Neural progenitor cell (in vitro differentiated cells): Measurements from ENCODE around the gene FUT2. TPM values are rescaled to one million over a fixed set of nuclear protein-coding genes. Genes with fewer than 3 reads are reported as not detected.

Source experiments
- DNase-seq: peaks from one replicate; pipeline ENCODE4 v3.0.0-alpha.2; 2016; ENCODE audit warnings: low spot score
- H2AFZ ChIP-seq: fragments of 200-600 bp; sonication (generic); replicated peaks from 2 replicates; pipeline ENCODE4 v1.6.1; 2016; ENCODE audit warnings: antibody characterized with exemption
- H3F3A ChIP-seq: fragments of 200-600 bp; sonication (generic); 2 replicates; pipeline ENCODE4 v1.6.1; 2016; ENCODE audit warnings: antibody characterized with exemption, low read depth
- H3K27ac ChIP-seq: fragments of 200-600 bp; sonication (generic); 2 replicates; pipeline ENCODE4 v1.5.1; 2016; ENCODE audit warnings: mild to moderate bottlenecking
- H3K27me3 ChIP-seq: fragments of 200-600 bp; sonication (generic); 2 replicates; pipeline ENCODE4 v1.6.1; 2016; ENCODE audit warnings: mild to moderate bottlenecking, moderate library complexity
- H3K36me3 ChIP-seq: fragments of 200-600 bp; sonication (generic); 2 replicates; pipeline ENCODE4 v1.5.1; 2016
- H3K4me1 ChIP-seq: fragments of 200-600 bp; sonication (generic); 2 replicates; pipeline ENCODE4 v1.6.1; 2016; ENCODE audit warnings: mixed run types
- H3K4me2 ChIP-seq: fragments of 200-600 bp; sonication (generic); 2 replicates; pipeline ENCODE4 v1.6.1; 2016
- H3K4me3 ChIP-seq: fragments of 200-600 bp; sonication (generic); 2 replicates; pipeline ENCODE4 v1.5.1; 2016
- H3K79me2 ChIP-seq: fragments of 200-600 bp; sonication (generic); 2 replicates; pipeline ENCODE4 v1.6.1; 2016; ENCODE audit warnings: low read depth
- H3K9ac ChIP-seq: fragments of 200-600 bp; sonication (generic); 2 replicates; pipeline ENCODE4 v1.6.1; 2016
- H3K9me3 ChIP-seq: fragments of 200-600 bp; sonication (generic); 2 replicates; pipeline ENCODE4 v1.5.1; 2016; ENCODE audit warnings: low read depth
- H4K20me1 ChIP-seq: fragments of 200-600 bp; sonication (generic); 2 replicates; pipeline ENCODE4 v1.6.1; 2016; ENCODE audit warnings: low read depth
- H3K27ac Mint-ChIP-seq: 3 replicates; pipeline ENCODE4 v1.8.0; 2021; ENCODE audit warnings: mixed read lengths
- H3K27me3 Mint-ChIP-seq: 2 replicates; pipeline ENCODE4 v1.8.0; 2022; ENCODE audit warnings: low read depth, mild to moderate bottlenecking, inconsistent platforms, moderate library complexity, mixed read lengths; ENCODE audit not compliant: insufficient read depth
- H3K36me3 Mint-ChIP-seq: 3 replicates; pipeline ENCODE4 v1.8.0; 2021; ENCODE audit warnings: mixed read lengths
- H3K4me1 Mint-ChIP-seq: 3 replicates; pipeline ENCODE4 v1.8.0; 2021; ENCODE audit warnings: mixed read lengths
- H3K4me3 Mint-ChIP-seq: 3 replicates; pipeline ENCODE4 v1.8.0; 2021; ENCODE audit warnings: mild to moderate bottlenecking, moderate library complexity, mixed read lengths
- H3K9me3 Mint-ChIP-seq: 3 replicates; pipeline ENCODE4 v1.8.0; 2020; ENCODE audit warnings: mixed read lengths
- CTCF ChIP-seq: fragments of 200-600 bp; sonication (generic); IDR thresholded peaks from 2 replicates; pipeline ENCODE4 v1.5.1; 2017; ENCODE audit warnings: antibody characterized with exemption, mild to moderate bottlenecking
- EZH2 ChIP-seq: fragments of 200-600 bp; sonication (generic); IDR thresholded peaks from 2 replicates; pipeline ENCODE4 v1.6.1; 2017; ENCODE audit warnings: antibody characterized with exemption, mild to moderate bottlenecking, moderate library complexity
- EZH2phosphoT487 ChIP-seq: fragments of 200-600 bp; sonication (generic); IDR thresholded peaks from 2 replicates; pipeline ENCODE4 v1.6.1; 2017; ENCODE audit warnings: antibody characterized with exemption
- total RNA-seq: library from RNA; depleted of rRNA; stranded (reverse); fragments of >200 nt; gene quantifications from 2 replicates; pipeline ENCODE4 v1.2.3, GENCODE V29; 2015; ENCODE audit warnings: low replicate concordance

Gene FUT2
- total RNA-seq, 1 donor from 2014 or later: 0.09 TPM

GRCh38 chr19:48698046-48698445 lies 2.3 kb downstream of the FUT2 start:
- no peak overlapping the region for H3K4me3 Mint-ChIP-seq

GRCh38 chr19:48702701-48703100 lies 6.9 kb downstream of the FUT2 start:
- Histone ChIP-seq H3K36me3 (no peaks in the 10 kb centered on the region), H3K27me3 (no peaks in the 10 kb centered on the region), H3K79me2 (no peaks in the 10 kb centered on the region), H3K4me3 (no peak overlapping the region), H3K9me3 (no peaks in the 10 kb centered on the region), H3F3A (peaks cover under 1% of the 10 kb centered on the region), H3K4me2 (no peak overlapping the region), H4K20me1 (no peaks in the 10 kb centered on the region), H3K27ac (no peak overlapping the region), H3K4me1 (no peaks in the 10 kb centered on the region), H2AFZ (no peak overlapping the region), H3K9ac (no peak overlapping the region)
- Mint-ChIP-seq H3K4me3 (no peak overlapping the region), H3K36me3 (peaks cover 18% of the 10 kb centered on the region), H3K27me3 (peaks cover 6% of the 10 kb centered on the region), H3K9me3 (peaks cover 2% of the 10 kb centered on the region), H3K27ac (no peak overlapping the region), H3K4me1 (no peaks in the 10 kb centered on the region)
- TF ChIP-seq EZH2phosphoT487: no peak
- TF ChIP-seq CTCF: no peak
- no peak for TF ChIP-seq EZH2
- no peak for DNase-seq

More at GRCh38 chr19:48698046-48698445, 2.3 kb downstream of the FUT2 start:
- Histone ChIP-seq H3K4me2 (no peak overlapping the region), H3K9ac (no peak overlapping the region), H4K20me1 (no peaks in the 10 kb centered on the region), H3K36me3 (no peaks in the 10 kb centered on the region), H3K27me3 (peaks cover 17% of the 10 kb centered on the region), H3K4me1 (peaks cover 8% of the 10 kb centered on the region), H3K4me3 (no peak overlapping the region), H3K27ac (no peak overlapping the region), H2AFZ (no peak overlapping the region), H3K9me3 (no peaks in the 10 kb centered on the region), H3F3A (peaks cover 15% of the 10 kb centered on the region), H3K79me2 (no peaks in the 10 kb centered on the region)
- peaks cover 6% of the 10 kb centered on the region for H3K4me1 Mint-ChIP-seq
- H3K27me3 Mint-ChIP-seq: peaks cover 19% of the 10 kb centered on the region
- H3K27ac Mint-ChIP-seq: no peak overlapping the region
- H3K36me3 Mint-ChIP-seq: peaks cover 10% of the 10 kb centered on the region
- no peak for DNase-seq
- no peaks in the 10 kb centered on the region for H3K9me3 Mint-ChIP-seq
- no peak for TF ChIP-seq CTCF

GRCh38 chr19:48703316-48703715 lies 7.5 kb downstream of the FUT2 start:
- H3K4me2 ChIP-seq: no peak overlapping the region
- H3K79me2 ChIP-seq: no peaks in the 10 kb centered on the region
- Mint-ChIP-seq H3K27me3 (peaks cover 3% of the 10 kb centered on the region), H3K4me1 (no peaks in the 10 kb centered on the region), H3K4me3 (no peak overlapping the region), H3K9me3 (peaks cover 2% of the 10 kb centered on the region), H3K27ac (no peak overlapping the region), H3K36me3 (peaks cover 18% of the 10 kb centered on the region)
- H4K20me1 ChIP-seq: no peaks in the 10 kb centered on the region
- no peak overlapping the region for H3K4me3 ChIP-seq
- no peaks in the 10 kb centered on the region for H3K27me3 ChIP-seq
- no peaks in the 10 kb centered on the region for H3F3A ChIP-seq
- no peak overlapping the region for H3K27ac ChIP-seq
- H3K36me3 ChIP-seq: no peaks in the 10 kb centered on the region
- H3K9me3 ChIP-seq: no peaks in the 10 kb centered on the region
- no peak for TF ChIP-seq EZH2
- no peaks in the 10 kb centered on the region for H3K4me1 ChIP-seq
- H3K9ac ChIP-seq: no peak overlapping the region
- DNase-seq: no peak
- no peak overlapping the region for H2AFZ ChIP-seq

- Histone ChIP-seq H3K4me1 (no peaks in the 10 kb centered on the region), H3K9me3 (no peaks in the 10 kb centered on the region), H3K4me2 (no peak overlapping the region), H3K27me3 (no peaks in the 10 kb centered on the region), H3K36me3 (no peaks in the 10 kb centered on the region), H3K79me2 (no peaks in the 10 kb centered on the region), H3K4me3 (no peak overlapping the region), H4K20me1 (no peaks in the 10 kb centered on the region), H3K9ac (no peak overlapping the region), H3K27ac (no peak overlapping the region), H3F3A (no peaks in the 10 kb centered on the region), H2AFZ (no peak overlapping the region)
- Mint-ChIP-seq H3K4me1 (no peaks in the 10 kb centered on the region), H3K4me3 (no peak overlapping the region), H3K9me3 (peaks cover 2% of the 10 kb centered on the region), H3K36me3 (peaks cover 18% of the 10 kb centered on the region), H3K27me3 (no peaks in the 10 kb centered on the region), H3K27ac (no peak overlapping the region)
- no peak for DNase-seq
- no peak for TF ChIP-seq EZH2phosphoT487
- TF ChIP-seq EZH2: no peak
These were observed 9.7 kb downstream of the FUT2 start for GRCh38 chr19:48705431-48705830.
